Right ventricle myocardium inferior (tissue), 1 donor: ENCODE measurements around the gene KCNJ9. TPM values are rescaled to one million over a fixed set of nuclear protein-coding genes. Genes with fewer than 3 reads are reported as not detected.

Experiments used
- ATAC-seq: fragments of 200-7000 bp; cut with Tn5 transposase; one replicate; pipeline ENCODE4 v1.9.1; 2020; ENCODE audit warnings: mild to moderate bottlenecking, moderate library complexity
- DNase-seq: peaks from one replicate; pipeline ENCODE4 v3.0.0; 2021; ENCODE audit errors: missing footprints
- intact Hi-C: fragments of 100-400 bp; cut with DNase I; formaldehyde crosslinking; loops from one replicate; pipeline ENCODE4 v1.11.0; 2022
- total RNA-seq: library from RNA; stranded (reverse); fragmentation: NEBNext Ultra II Directional; extraction: Animal tissue kit (Norgen Biotek cat#: 25700); gene quantifications from one replicate; pipeline ENCODE4 v1.2.1, GENCODE V29; 2021
- donor health status: DM: no; HTN: yes; CAD: no; lungs with severe emphysema.

The KCNJ9 gene
- total RNA-seq, 1 donor from 2014 or later = not detected

DNA sequence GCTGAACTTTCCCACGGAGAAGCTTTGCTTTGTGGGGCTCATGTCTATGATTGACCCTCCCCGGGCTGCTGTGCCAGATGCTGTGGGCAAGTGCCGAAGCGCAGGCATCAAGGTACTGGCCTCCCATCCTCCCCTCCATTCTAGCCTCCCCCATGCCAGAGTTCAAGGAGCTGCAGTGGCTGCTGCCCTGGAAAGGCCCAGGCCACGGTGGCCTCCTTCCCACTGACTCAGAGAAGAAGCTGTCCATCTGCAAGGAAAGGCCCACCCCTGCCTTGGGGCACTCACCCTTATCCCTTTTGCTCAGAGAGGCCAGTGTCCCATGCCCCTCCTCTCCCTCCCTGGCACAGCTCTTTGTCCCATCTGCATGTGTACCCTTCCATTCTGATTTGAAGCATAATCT, 49.1 kb downstream of the KCNJ9 start:
- ATAC-seq = no peak
- intact Hi-C loops = no loop called here
- DNase-seq = no peak

- DNase-seq (no peak), ATAC-seq (no peak)
- intact Hi-C loops = no loop called here
Measured at GRCh38 chr1:160130939-160131338, 49.6 kb downstream of the KCNJ9 start.

DNA sequence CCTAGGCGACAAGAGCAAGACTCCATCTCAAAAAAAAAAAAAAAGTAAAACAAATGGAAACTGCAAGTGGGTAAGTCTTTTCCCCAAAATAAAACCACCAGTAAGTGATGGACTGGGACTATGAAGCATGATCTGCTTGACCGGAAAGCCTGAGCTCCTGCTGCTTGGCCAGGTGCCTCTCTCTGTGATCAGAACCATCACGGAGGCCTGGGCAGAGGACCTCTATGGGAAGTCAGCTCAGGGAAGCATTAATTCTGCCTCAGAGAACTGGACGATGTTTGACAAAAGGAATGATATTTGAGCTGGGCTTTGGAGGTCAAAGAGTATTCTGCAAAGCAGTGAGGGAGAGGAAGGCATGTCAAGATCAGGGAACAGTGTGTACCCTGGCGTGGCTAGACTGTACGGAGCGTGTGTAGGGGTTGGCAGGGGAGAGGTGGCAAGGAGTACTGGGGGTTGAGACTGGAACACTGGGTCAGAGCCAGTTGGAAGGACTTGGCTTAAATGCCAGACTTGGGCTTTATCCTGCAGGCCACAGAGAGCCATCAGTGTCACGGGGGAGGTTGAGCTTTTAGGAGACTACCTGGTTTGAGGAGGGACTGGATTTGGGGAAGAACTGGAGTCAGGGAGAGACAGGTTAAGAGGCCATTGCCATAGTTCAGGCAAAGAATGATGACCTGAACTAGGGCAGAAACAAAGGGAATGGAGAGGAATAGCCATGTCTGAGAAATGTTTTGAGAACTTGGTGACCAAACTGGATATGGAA, 50.6 kb downstream of the KCNJ9 start:
- intact Hi-C loops = loop anchor here (1.0 kb wide), 1 partner anchor 16 kb away; no protein-coding TSS in a partner anchor
- DNase-seq (peak; percentile 75), ATAC-seq (peak; percentile 90)

- intact Hi-C loops = no loop called here
- no peak for DNase-seq
Measured at GRCh38 chr1:160133990-160134770, 52.8 kb downstream of the KCNJ9 start.

DNA sequence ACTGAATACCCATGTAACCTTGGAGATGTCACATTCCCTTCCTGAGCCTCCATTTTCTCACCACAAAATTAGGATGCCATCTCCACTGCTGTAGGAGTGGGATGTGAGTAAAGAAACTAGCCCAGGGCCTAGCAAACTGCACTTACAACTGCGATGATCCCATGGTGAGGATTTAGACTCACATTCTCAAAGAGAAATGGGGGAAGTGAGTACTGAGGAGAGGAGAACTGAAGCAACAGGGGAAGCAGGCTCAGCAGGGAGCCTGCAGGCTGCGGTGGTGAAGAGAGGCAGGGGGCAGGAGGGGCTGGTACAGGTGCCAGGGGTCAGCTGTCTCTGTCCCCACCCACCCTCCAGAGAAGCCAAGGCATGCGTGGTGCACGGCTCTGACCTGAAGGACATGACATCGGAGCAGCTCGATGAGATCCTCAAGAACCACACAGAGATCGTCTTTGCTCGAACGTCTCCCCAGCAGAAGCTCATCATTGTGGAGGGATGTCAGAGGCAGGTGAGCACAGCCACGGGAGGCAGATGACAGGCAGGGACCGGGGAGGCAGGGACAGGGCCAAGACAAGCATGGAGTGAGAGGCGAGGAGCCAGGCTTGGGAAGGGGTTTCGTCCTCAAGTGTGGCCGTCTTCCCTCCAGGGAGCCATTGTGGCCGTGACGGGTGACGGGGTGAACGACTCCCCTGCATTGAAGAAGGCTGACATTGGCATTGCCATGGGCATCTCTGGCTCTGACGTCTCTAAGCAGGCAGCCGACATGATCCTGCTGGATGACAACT, 53.6 kb downstream of the KCNJ9 start:
- DNase-seq = no peak
- ATAC-seq = no peak
- intact Hi-C loops = no loop called here

More at GRCh38 chr1:160133990-160134770, 52.8 kb downstream of the KCNJ9 start:
- ATAC-seq = no peak

- intact Hi-C loops = no loop called here
- ATAC-seq = no peak
Measured at GRCh38 chr1:160136121-160136925, 55.0 kb downstream of the KCNJ9 start.

GRCh38 chr1:160136926-160137200, 55.5 kb downstream of the KCNJ9 start:
- intact Hi-C loops = no loop called here
- DNase-seq = no peak
- no peak for ATAC-seq

More at GRCh38 chr1:160136121-160136925, 55.0 kb downstream of the KCNJ9 start:
- no peak for DNase-seq

- intact Hi-C loops = no loop called here
- ATAC-seq (no peak), DNase-seq (no peak)
Measured at GRCh38 chr1:160137216-160137862, 56.0 kb downstream of the KCNJ9 start.

- intact Hi-C loops = no loop called here
- ATAC-seq = no peak
- DNase-seq = no peak
Measured at GRCh38 chr1:160139840-160140239, 58.5 kb downstream of the KCNJ9 start.

Other genes with a start within 250 kb of the KCNJ9 start
- not detected for gene VSIG8, start 218.9 kb upstream of the KCNJ9 start, total RNA-seq
- 1.0 TPM for gene CFAP45, start 181.4 kb upstream of the KCNJ9 start, total RNA-seq
- 143 TPM for gene TAGLN2, start 156.0 kb upstream of the KCNJ9 start, total RNA-seq
- 0.30 TPM for gene IGSF9, start 135.9 kb upstream of the KCNJ9 start, total RNA-seq
- gene SLAMF9, start 127.3 kb upstream of the KCNJ9 start, total RNA-seq = not detected
- gene PIGM, start 49.5 kb upstream of the KCNJ9 start, total RNA-seq = 2.4 TPM
- not detected for gene KCNJ10, start 11.4 kb upstream of the KCNJ9 start, total RNA-seq
- gene IGSF8, start 17.1 kb downstream of the KCNJ9 start, total RNA-seq = 21.9 TPM
- 209 TPM for gene ATP1A2, start 34.2 kb downstream of the KCNJ9 start, total RNA-seq
- gene ATP1A4, start 70.1 kb downstream of the KCNJ9 start, total RNA-seq = not detected
- 27.0 TPM for gene CASQ1, start 109.0 kb downstream of the KCNJ9 start, total RNA-seq
- 283 TPM for gene PEA15, start 123.8 kb downstream of the KCNJ9 start, total RNA-seq
- gene DCAF8, start 181.0 kb downstream of the KCNJ9 start, total RNA-seq = 142 TPM
- 102 TPM for gene PEX19, start 203.6 kb downstream of the KCNJ9 start, total RNA-seq